Endothelial cell of umbilical vein (primary cell): ENCODE measurements around the gene DGUOK. TPM values are rescaled to one million over a fixed set of nuclear protein-coding genes. Genes with fewer than 3 reads are reported as not detected.

Experiments
- BruUV-seq: library from RNA; stranded (reverse); fragments of 400-500 nt; replicated peaks from 2 replicates; lab custom pipeline; 2021; lab: Mats Ljungman, UMichigan
- CTCF ChIA-PET: fragments of 300-600, 350-600 bp; sonication (Branson Sonifier 250); formaldehyde crosslinking; loops from one replicate; lab custom pipeline; 2021; ENCODE audit warnings: antibody characterized with exemption, inconsistent platforms; lab: Charles Lee
- POLR2A ChIA-PET: fragments of 300-600, 350-600 bp; sonication (Branson Sonifier 250); formaldehyde crosslinking; loops from one replicate; lab custom pipeline; 2021; ENCODE audit warnings: antibody characterized with exemption, inconsistent platforms; lab: Charles Lee
- DNase-seq: peaks from one replicate; pipeline ENCODE4 v3.0.0-alpha.2; 2011; ENCODE audit warnings: low read depth, low spot score
- FAIRE-seq: peaks from 2 replicates; lab custom pipeline; 2011; peaks lifted over from hg19 to GRCh38; lab: Jason Lieb, UNC
- H2AFZ ChIP-seq: 2 replicates; pipeline ENCODE4 v1.6.0; 2012; ENCODE audit warnings: low read depth, low read length, control low read depth, inconsistent platforms
- H3K27ac ChIP-seq: 2 replicates; pipeline ENCODE4 v1.5.1; 2011; ENCODE audit warnings: low read depth, mild to moderate bottlenecking, control low read depth, low read length, moderate library complexity; ENCODE audit not compliant: insufficient read depth
- H3K27me3 ChIP-seq, 2 experiments: 2 replicates each; pipeline versions ENCODE4 v1.6.0 to v1.6.1; 2011; ENCODE audit warnings: low read length in 2 of 2, mixed read lengths in 1 of 2; ENCODE audit not compliant: control insufficient read depth in 2 of 2, insufficient read depth in 2 of 2
- H3K36me3 ChIP-seq, 2 experiments: 2 replicates in 1 of 2; 3 replicates in 1 of 2; pipeline ENCODE4 v1.5.1; 2011; ENCODE audit warnings: low read length in 2 of 2, mild to moderate bottlenecking in 1 of 2, moderate library complexity in 1 of 2; ENCODE audit not compliant: control insufficient read depth in 2 of 2, insufficient read depth in 2 of 2; ENCODE audit errors: extremely low read depth in 1 of 2
- H3K4me1 ChIP-seq: 3 replicates; pipeline ENCODE4 v1.5.1; 2011; ENCODE audit warnings: mild to moderate bottlenecking, low read length; ENCODE audit not compliant: control insufficient read depth, insufficient read depth; ENCODE audit errors: extremely low read depth
- H3K4me2 ChIP-seq: 2 replicates; pipeline ENCODE4 v1.6.1; 2011; ENCODE audit warnings: low read length, control low read depth, mixed read lengths; ENCODE audit not compliant: insufficient read depth
- H3K4me3 ChIP-seq, 3 experiments: fragments of 200-600 bp in 1 of 3; sonication (generic), shearing (Covaris generic) in 1 of 3; replicated peaks in 1 of 3; 2 replicates each; pipeline ENCODE4 v1.5.1; 2011 to 2016; ENCODE audit warnings: control low read depth in 3 of 3, low read length in 3 of 3, mild to moderate bottlenecking in 2 of 3, inconsistent platforms in 1 of 3, low read depth in 1 of 3, moderate library complexity in 1 of 3; ENCODE audit not compliant: insufficient read depth in 1 of 3
- H3K79me2 ChIP-seq: 2 replicates; pipeline ENCODE4 v1.6.0; 2012; ENCODE audit warnings: low read length, inconsistent platforms; ENCODE audit not compliant: control insufficient read depth, insufficient read depth
- H3K9ac ChIP-seq: replicated peaks from 2 replicates; pipeline ENCODE3; 2011; ENCODE audit warnings: low read length, control low read depth; ENCODE audit not compliant: insufficient read depth; ENCODE audit errors: extremely low read depth
- H3K9me1 ChIP-seq: replicated peaks from 3 replicates; pipeline ENCODE4 v1.6.0; 2011; ENCODE audit warnings: mild to moderate bottlenecking, low read length; ENCODE audit not compliant: control insufficient read depth, insufficient read depth; ENCODE audit errors: extremely low read depth
- H3K9me3 ChIP-seq: replicated peaks from 2 replicates; pipeline ENCODE4 v1.5.1; 2012; ENCODE audit warnings: low read length, inconsistent platforms; ENCODE audit not compliant: control insufficient read depth, insufficient read depth
- H4K20me1 ChIP-seq: replicated peaks from 2 replicates; pipeline ENCODE3; 2011; ENCODE audit warnings: mild to moderate bottlenecking, low read length; ENCODE audit not compliant: control insufficient read depth, insufficient read depth; ENCODE audit errors: extremely low read depth
- EZH2 ChIP-seq: IDR thresholded peaks from 2 replicates; pipeline ENCODE4 v1.6.1; 2012; ENCODE audit warnings: borderline replicate concordance, low read depth, mild to moderate bottlenecking, moderate library complexity, low read length, inconsistent platforms; ENCODE audit not compliant: severe bottlenecking
- FOS ChIP-seq: IDR thresholded peaks from 2 replicates; pipeline ENCODE4 v1.6.1; 2011; ENCODE audit warnings: mild to moderate bottlenecking, low read length, moderate library complexity, borderline replicate concordance; ENCODE audit not compliant: insufficient read depth
- GATA2 ChIP-seq: IDR thresholded peaks from 2 replicates; pipeline ENCODE4 v1.7.0; 2011; ENCODE audit warnings: low read depth, mild to moderate bottlenecking, moderate library complexity, mixed read lengths, low read length; ENCODE audit not compliant: insufficient read length, insufficient read depth
- JUN ChIP-seq: IDR thresholded peaks from 2 replicates; pipeline ENCODE4 v1.6.1; 2011; ENCODE audit warnings: borderline replicate concordance, low read depth; ENCODE audit not compliant: insufficient read length, insufficient read depth
- MYC ChIP-seq: IDR thresholded peaks from one replicate; pipeline ENCODE4 v1.6.1; 2011; ENCODE audit warnings: mild to moderate bottlenecking, low read depth, low read length
- POLR2A ChIP-seq: IDR thresholded peaks from 2 replicates; pipeline ENCODE4 v1.6.1; 2012; ENCODE audit warnings: low read depth, mild to moderate bottlenecking, control low read depth, low read length
- POLR2AphosphoS5 ChIP-seq: IDR thresholded peaks from 2 replicates; pipeline ENCODE4 v1.6.1; 2012; ENCODE audit warnings: low read depth, mild to moderate bottlenecking, control low read depth, low read length, moderate library complexity; ENCODE audit not compliant: insufficient read depth
- dilution Hi-C: fragments of 300-500 bp; cut with MboI; formaldehyde crosslinking; loops from one replicate; pipeline ENCODE4 v1.15.0; 2019; ENCODE audit warnings: low sequenced_read_pairs; ENCODE audit not compliant: extremely low pct_ligation_motif_present
- intact Hi-C: fragments of 100-400 bp; cut with micrococcal nuclease; formaldehyde crosslinking; loops from one replicate; pipeline ENCODE4 v1.10.0; 2022
- polyA plus RNA-seq, 4 experiments: library from polyadenylated mRNA; depleted of rRNA in 3 of 4; stranded (reverse) in 3 of 4; unstranded in 1 of 4; fragments of >200 nt; gene quantifications; 2 replicates each; pipeline versions ENCODE4 v1.2.1 to v1.2.3, GENCODE V29; 2011 to 2012; ENCODE audit warnings: missing spikeins in 1 of 4
- total RNA-seq: library from RNA; stranded (reverse); gene quantifications from 2 replicates; pipeline ENCODE4 v1.2.3, GENCODE V29; 2021
- TF ChIP-seq, protein P1 (sequence below): IDR thresholded peaks from 2 replicates; pipeline ENCODE4 v1.6.1; 2011; ENCODE audit not compliant: insufficient read depth, insufficient read length
- TF ChIP-seq, protein P2 (sequence below), 2 donors: IDR thresholded peaks; 1 replicate in 1 of 2; 2 replicates in 1 of 2; pipeline ENCODE4 v1.5.1; 2011; ENCODE audit warnings: low read length in 2 of 2, mild to moderate bottlenecking in 2 of 2, moderate library complexity in 2 of 2, control low read depth in 1 of 2, inconsistent platforms in 1 of 2, low read depth in 1 of 2; ENCODE audit not compliant: insufficient read depth in 1 of 2; ENCODE audit errors: extremely low read depth in 1 of 2

DGUOK gene
- total and polyA plus RNA-seq, 2 donors (not counting 3 experiments of a cell fraction or from before 2014, with no cell fraction given): 51.8 to 77.5 TPM

DNA sequence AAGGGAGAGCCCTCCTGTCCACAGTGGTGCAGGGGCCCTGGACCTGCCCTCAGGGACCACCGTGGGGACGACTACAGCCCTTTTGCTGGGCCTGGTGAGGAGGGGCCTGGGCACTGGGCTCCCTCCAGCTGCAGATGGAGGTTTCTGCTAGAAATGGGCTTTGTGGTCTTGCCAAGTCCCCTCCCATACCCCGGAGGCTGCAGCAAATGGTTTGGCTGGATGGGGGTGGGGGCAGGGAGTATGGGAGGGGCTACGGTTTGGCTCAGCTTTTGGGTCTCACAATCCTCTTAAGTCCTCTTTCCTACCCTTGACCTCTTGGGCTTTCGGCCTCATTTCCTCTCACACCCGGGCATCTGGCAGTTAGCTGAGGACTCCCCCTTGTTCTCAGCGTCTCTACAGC lies 79.8 kb downstream of the DGUOK start:
- peaks cover 9% of the 10 kb centered on the region for H3K4me1 ChIP-seq
- no peaks in the 10 kb centered on the region for H3K9me1 ChIP-seq
- H4K20me1 ChIP-seq: no peaks in the 10 kb centered on the region
- peaks cover 8% of the 10 kb centered on the region for H3K79me2 ChIP-seq
- POLR2A ChIA-PET: no interaction called here
- H3K9me3 ChIP-seq: no peaks in the 10 kb centered on the region
- CTCF ChIA-PET: no interaction called here
- H3K27ac ChIP-seq: no peak overlapping the region
- DNase-seq: no peak
- no peak overlapping the region for H3K9ac ChIP-seq
- H3K4me3 ChIP-seq: no peak overlapping the region
- TF ChIP-seq MYC (no peak), EZH2 (no peak), POLR2AphosphoS5 (no peak), GATA2 (no peak), POLR2A (no peak)
- TF ChIP-seq, protein P1, sequence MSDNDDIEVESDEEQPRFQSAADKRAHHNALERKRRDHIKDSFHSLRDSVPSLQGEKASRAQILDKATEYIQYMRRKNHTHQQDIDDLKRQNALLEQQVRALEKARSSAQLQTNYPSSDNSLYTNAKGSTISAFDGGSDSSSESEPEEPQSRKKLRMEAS: no peak
- dilution Hi-C loops: no loop called here
- no peak for FAIRE-seq
- intact Hi-C loops: no loop called here
- H3K4me2 ChIP-seq: no peak overlapping the region
- no TSS peak for BruUV-seq
- H3K36me3 ChIP-seq: peaks cover 0 to 2% of the 10 kb centered on the region in 2 experiments
- no peak overlapping the region for H2AFZ ChIP-seq
- H3K27me3 ChIP-seq: no peaks in the 10 kb centered on the region

DNA sequence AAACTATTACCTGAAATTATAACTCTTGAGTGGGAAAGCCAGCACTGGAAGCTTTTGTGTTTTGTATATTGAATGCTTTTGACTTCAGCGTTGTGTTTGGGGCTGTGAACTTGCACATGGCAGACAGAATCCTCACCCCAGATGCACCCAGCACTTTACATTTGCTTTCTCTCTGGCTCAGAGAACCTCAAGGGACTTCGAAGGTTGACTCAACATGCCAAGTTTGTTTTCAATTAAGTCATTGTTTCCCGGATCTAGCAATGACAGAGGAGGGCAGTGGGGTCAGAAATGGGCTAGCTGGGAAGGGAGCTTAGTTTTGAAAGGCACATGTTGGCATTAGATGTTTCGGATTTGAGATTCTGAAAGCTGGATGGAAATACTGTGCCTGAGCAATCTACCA lies 80.4 kb downstream of the DGUOK start:
- dilution Hi-C loops (no loop called here), intact Hi-C loops (no loop called here)
- no peak overlapping the region for H2AFZ ChIP-seq
- H3K27ac ChIP-seq: no peak overlapping the region
- no peak overlapping the region for H3K4me3 ChIP-seq
- BruUV-seq: no TSS peak
- no peak for DNase-seq
- no peaks in the 10 kb centered on the region for H4K20me1 ChIP-seq
- H3K27me3 ChIP-seq: no peaks in the 10 kb centered on the region
- peaks cover 0 to 2% of the 10 kb centered on the region in 2 experiments for H3K36me3 ChIP-seq
- H3K4me1 ChIP-seq: peaks cover 3% of the 10 kb centered on the region
- no peaks in the 10 kb centered on the region for H3K9me1 ChIP-seq
- POLR2A ChIA-PET: no interaction called here
- CTCF ChIA-PET: no interaction called here
- no peak overlapping the region for H3K9ac ChIP-seq
- no peak overlapping the region for H3K4me2 ChIP-seq
- H3K79me2 ChIP-seq: peaks cover 8% of the 10 kb centered on the region
- FAIRE-seq: no peak
- no peak for TF ChIP-seq EZH2
- TF ChIP-seq GATA2: no peak
- TF ChIP-seq, protein P1: no peak
- no peak for TF ChIP-seq FOS
- TF ChIP-seq JUN: no peak
- TF ChIP-seq POLR2AphosphoS5: no peak
- TF ChIP-seq, protein P2, sequence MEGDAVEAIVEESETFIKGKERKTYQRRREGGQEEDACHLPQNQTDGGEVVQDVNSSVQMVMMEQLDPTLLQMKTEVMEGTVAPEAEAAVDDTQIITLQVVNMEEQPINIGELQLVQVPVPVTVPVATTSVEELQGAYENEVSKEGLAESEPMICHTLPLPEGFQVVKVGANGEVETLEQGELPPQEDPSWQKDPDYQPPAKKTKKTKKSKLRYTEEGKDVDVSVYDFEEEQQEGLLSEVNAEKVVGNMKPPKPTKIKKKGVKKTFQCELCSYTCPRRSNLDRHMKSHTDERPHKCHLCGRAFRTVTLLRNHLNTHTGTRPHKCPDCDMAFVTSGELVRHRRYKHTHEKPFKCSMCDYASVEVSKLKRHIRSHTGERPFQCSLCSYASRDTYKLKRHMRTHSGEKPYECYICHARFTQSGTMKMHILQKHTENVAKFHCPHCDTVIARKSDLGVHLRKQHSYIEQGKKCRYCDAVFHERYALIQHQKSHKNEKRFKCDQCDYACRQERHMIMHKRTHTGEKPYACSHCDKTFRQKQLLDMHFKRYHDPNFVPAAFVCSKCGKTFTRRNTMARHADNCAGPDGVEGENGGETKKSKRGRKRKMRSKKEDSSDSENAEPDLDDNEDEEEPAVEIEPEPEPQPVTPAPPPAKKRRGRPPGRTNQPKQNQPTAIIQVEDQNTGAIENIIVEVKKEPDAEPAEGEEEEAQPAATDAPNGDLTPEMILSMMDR (IDR thresholded peaks at IDR 0.05; ENCODE audit: extremely low read depth in 1 of 2, insufficient read depth in 1 of 2, low read depth in 1 of 2, low read length in 2 of 2): no peak
- no peak for TF ChIP-seq MYC
- TF ChIP-seq POLR2A: no peak
- no peaks in the 10 kb centered on the region for H3K9me3 ChIP-seq
